ENCODE measurements around the gene COL25A1. TPM values are rescaled to one million over a fixed set of nuclear protein-coding genes. Genes with fewer than 3 reads are reported as not detected.

Gene COL25A1
- total RNA-seq, 4 donors from 2014 or later: 0.06 to 0.53 (median 0.23) TPM

DNA sequence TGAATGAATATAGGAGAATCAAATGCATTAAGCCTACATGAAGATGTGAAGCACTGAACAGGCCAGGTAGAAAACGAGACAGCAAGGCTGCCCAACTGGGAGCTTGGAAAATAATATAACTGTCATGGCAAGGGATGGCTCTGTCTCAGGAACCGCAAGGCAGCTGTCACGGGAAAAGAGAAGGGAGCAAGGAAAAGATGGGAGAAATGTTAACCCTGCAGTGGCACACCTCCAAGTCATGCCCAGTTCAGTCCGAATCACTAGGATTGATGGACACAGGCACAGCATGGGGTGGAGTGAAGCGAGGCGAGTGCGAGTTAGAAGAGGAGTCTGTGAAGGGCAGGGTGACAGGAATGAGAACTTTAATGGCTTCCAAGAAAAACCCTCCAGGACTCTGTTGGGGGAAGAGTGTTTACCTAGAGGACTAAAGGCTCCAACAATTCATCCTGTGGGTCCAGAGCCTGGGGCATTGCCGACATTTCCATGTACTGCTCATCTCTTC is 395.5 kb downstream of the COL25A1 start:
- no peak for TF ChIP-seq POLR2A (IDR thresholded peaks at IDR 0.05)
- TF ChIP-seq, protein P1, sequence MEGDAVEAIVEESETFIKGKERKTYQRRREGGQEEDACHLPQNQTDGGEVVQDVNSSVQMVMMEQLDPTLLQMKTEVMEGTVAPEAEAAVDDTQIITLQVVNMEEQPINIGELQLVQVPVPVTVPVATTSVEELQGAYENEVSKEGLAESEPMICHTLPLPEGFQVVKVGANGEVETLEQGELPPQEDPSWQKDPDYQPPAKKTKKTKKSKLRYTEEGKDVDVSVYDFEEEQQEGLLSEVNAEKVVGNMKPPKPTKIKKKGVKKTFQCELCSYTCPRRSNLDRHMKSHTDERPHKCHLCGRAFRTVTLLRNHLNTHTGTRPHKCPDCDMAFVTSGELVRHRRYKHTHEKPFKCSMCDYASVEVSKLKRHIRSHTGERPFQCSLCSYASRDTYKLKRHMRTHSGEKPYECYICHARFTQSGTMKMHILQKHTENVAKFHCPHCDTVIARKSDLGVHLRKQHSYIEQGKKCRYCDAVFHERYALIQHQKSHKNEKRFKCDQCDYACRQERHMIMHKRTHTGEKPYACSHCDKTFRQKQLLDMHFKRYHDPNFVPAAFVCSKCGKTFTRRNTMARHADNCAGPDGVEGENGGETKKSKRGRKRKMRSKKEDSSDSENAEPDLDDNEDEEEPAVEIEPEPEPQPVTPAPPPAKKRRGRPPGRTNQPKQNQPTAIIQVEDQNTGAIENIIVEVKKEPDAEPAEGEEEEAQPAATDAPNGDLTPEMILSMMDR (IDR thresholded peaks at IDR 0.05): no peak
- WGBS, 2 donors: 77 to 86% methylated on average over 8 of the region's 8 CpGs

DNA sequence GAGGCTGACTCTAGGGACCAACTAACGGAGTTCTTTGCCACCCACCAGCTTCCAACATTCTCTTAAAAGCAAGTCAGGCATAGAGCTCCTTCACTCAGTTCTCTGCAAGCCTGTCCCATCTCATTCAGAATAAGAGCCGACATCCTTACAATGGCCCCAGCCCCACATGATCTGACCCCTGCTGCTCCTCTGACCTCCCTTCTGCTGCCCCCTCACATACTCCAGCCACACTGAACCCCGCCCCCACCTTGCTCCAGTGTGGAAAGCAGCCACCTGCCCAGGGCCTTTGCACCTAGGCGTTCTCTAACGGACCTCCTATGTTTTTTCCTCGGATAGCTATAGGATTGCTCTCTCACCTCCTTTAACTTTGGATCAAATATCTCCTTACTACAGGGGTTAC is 396.5 kb downstream of the COL25A1 start:
- Histone ChIP-seq H3K27ac (no peak overlapping the region), H3K9me3 (no peaks in the 10 kb centered on the region), H3K36me3 (no peaks in the 10 kb centered on the region), H3K27me3 (no peaks in the 10 kb centered on the region), H3K4me3 (no peak overlapping the region), H3K4me1 (no peaks in the 10 kb centered on the region)
- no peak for TF ChIP-seq POLR2A (IDR thresholded peaks at IDR 0.05)
- TF ChIP-seq, protein P1 (IDR thresholded peaks at IDR 0.05): no peak
- no peak for DNase-seq
- intact Hi-C loops (cut with DNase I): no loop called here
- 76 to 90% methylated on average over 5 to 6 of the region's 6 CpGs for WGBS, 2 donors

More for the DNA sequence above, 395.5 kb downstream of the COL25A1 start:
- Histone ChIP-seq H3K9me3 (no peaks in the 10 kb centered on the region), H3K4me3 (no peak overlapping the region), H3K27me3 (no peaks in the 10 kb centered on the region), H3K4me1 (no peaks in the 10 kb centered on the region), H3K27ac (no peak overlapping the region), H3K36me3 (no peaks in the 10 kb centered on the region)
- no peak for DNase-seq
- intact Hi-C loops (cut with DNase I): no loop called here

GRCh38 chr4:108903464-108904221 is 398.8 kb downstream of the COL25A1 start:
- no peak for DNase-seq
- no peaks in the 10 kb centered on the region for H3K36me3 ChIP-seq
- no peaks in the 10 kb centered on the region for H3K4me1 ChIP-seq
- 84 to 89% methylated on average over 4 of the region's 4 CpGs for WGBS, 2 donors
- no peak overlapping the region for H3K4me3 ChIP-seq
- no peak overlapping the region for H3K27ac ChIP-seq
- TF ChIP-seq, protein P1 (IDR thresholded peaks at IDR 0.05): no peak
- H3K9me3 ChIP-seq: no peaks in the 10 kb centered on the region
- no peaks in the 10 kb centered on the region for H3K27me3 ChIP-seq
- intact Hi-C loops (cut with DNase I): no loop called here

- TF ChIP-seq, protein P1 (IDR thresholded peaks at IDR 0.05): no peak
- TF ChIP-seq POLR2A (IDR thresholded peaks at IDR 0.05): no peak
- Histone ChIP-seq H3K27ac (no peak overlapping the region), H3K4me1 (no peaks in the 10 kb centered on the region), H3K9me3 (no peaks in the 10 kb centered on the region), H3K4me3 (no peak overlapping the region), H3K36me3 (no peaks in the 10 kb centered on the region), H3K27me3 (no peaks in the 10 kb centered on the region)
- WGBS, 2 donors: 39 to 53% methylated on average over 3 of the region's 3 CpGs
- intact Hi-C loops (cut with DNase I): no loop called here
- no peak for DNase-seq
Measured at GRCh38 chr4:108902769-108903168, 399.7 kb downstream of the COL25A1 start.

DNA sequence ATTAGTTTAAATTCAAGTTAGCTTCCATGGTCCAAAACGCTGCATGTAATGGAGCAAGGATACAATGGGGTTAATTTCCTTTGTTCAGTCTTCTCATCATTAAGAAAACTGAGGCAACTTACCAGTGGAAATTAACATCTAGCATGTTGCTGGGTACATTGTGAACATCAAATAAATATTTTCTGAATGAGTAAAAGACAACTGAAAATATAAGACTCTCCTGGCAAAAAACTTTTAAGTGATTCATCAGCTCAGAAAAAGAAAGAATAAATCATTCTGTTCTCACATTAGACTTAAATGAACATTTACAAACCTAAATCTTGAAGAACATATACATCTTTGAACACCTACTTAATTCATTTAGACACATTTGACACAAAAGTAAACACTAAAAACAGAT is 401.2 kb downstream of the COL25A1 start:
- WGBS, 2 donors: 80 to 97% methylated on average over 1 of the region's 1 CpG
- H3K27me3 ChIP-seq: no peaks in the 10 kb centered on the region
- H3K4me1 ChIP-seq: no peaks in the 10 kb centered on the region
- H3K36me3 ChIP-seq: no peaks in the 10 kb centered on the region
- no peak overlapping the region for H3K4me3 ChIP-seq
- intact Hi-C loops (cut with DNase I): no loop called here
- no peak overlapping the region for H3K27ac ChIP-seq
- TF ChIP-seq, protein P1 (IDR thresholded peaks at IDR 0.05): no peak
- TF ChIP-seq POLR2A (IDR thresholded peaks at IDR 0.05): no peak
- no peaks in the 10 kb centered on the region for H3K9me3 ChIP-seq
- no peak for DNase-seq
